HepG2 (cell line): ENCODE data around the gene GSDME. TPM values are rescaled to one million over a fixed set of nuclear protein-coding genes. Genes with fewer than 3 reads are reported as not detected.

Source experiments
- ARNT2 ChIP-seq: sonication (generic); formaldehyde crosslinking; IDR thresholded peaks from 2 replicates; pipeline ENCODE4 v1.8.0; 2022; ENCODE audit warnings: mild to moderate bottlenecking, low read depth, missing genetic modification reagents, moderate library complexity
- CHD4 ChIP-seq: fragments of 200-600 bp; sonication (generic); IDR thresholded peaks from 2 replicates; pipeline ENCODE4 v1.7.0; 2017; ENCODE audit warnings: mild to moderate bottlenecking, low read length, borderline replicate concordance
- FOXA1 ChIP-seq, 2 experiments: fragments of 450-650 bp in 1 of 2; sonication (generic) in 1 of 2; formaldehyde crosslinking in 1 of 2; IDR thresholded peaks; 2 replicates each; pipeline versions ENCODE4 v1.4.0 to v1.6.1; 2016 to 2020; ENCODE audit warnings: missing genetic modification reagents in 1 of 2
- GZF1 ChIP-seq: sonication (generic); formaldehyde crosslinking; IDR thresholded peaks from 2 replicates; pipeline ENCODE4 v1.5.1; 2020; ENCODE audit warnings: mild to moderate bottlenecking, missing genetic modification reagents
- HCFC1 ChIP-seq: fragments of 150-350 bp; IDR thresholded peaks from 2 replicates; pipeline ENCODE4 v1.6.1; 2014; ENCODE audit warnings: low read depth, low read length
- ISL2 ChIP-seq: sonication (generic); formaldehyde crosslinking; IDR thresholded peaks from 2 replicates; pipeline ENCODE4 v1.5.0; 2020; ENCODE audit warnings: missing genetic modification reagents
- KLF9 ChIP-seq: IDR thresholded peaks from 2 replicates; pipeline ENCODE4 v1.6.1; 2016; ENCODE audit warnings: low read depth
- MIXL1 ChIP-seq: IDR thresholded peaks from 2 replicates; pipeline ENCODE4 v1.6.1; 2016
- POLR2AphosphoS2 ChIP-seq: IDR thresholded peaks from 2 replicates; pipeline ENCODE4 v1.6.1; 2011; ENCODE audit warnings: low read depth, low read length, improper control_type of control experiment
- PRDM4 ChIP-seq: sonication (generic); formaldehyde crosslinking; IDR thresholded peaks from 2 replicates; pipeline ENCODE4 v1.9.0; 2021; ENCODE audit warnings: missing genetic modification reagents, borderline replicate concordance
- RFXANK ChIP-seq: IDR thresholded peaks from 2 replicates; pipeline ENCODE4 v1.6.1; 2016
- STAT5B ChIP-seq: sonication (generic); formaldehyde crosslinking; IDR thresholded peaks from 2 replicates; pipeline ENCODE4 v1.4.0; 2020; ENCODE audit warnings: missing genetic modification reagents
- TERF1 ChIP-seq: sonication (generic); formaldehyde crosslinking; IDR thresholded peaks from 2 replicates; pipeline ENCODE4 v1.8.0; 2022; ENCODE audit warnings: mild to moderate bottlenecking, missing genetic modification reagents, moderate library complexity
- ZBTB49 ChIP-seq: sonication (generic); formaldehyde crosslinking; IDR thresholded peaks from 2 replicates; pipeline ENCODE4 v1.4.0; 2020; ENCODE audit warnings: missing genetic modification reagents, borderline replicate concordance
- ZNF276 ChIP-seq: sonication (generic); formaldehyde crosslinking; IDR thresholded peaks from 2 replicates; pipeline ENCODE4 v1.4.0; 2020; ENCODE audit warnings: mild to moderate bottlenecking, low read depth, missing genetic modification reagents
- ZNF292 ChIP-seq: sonication (generic); formaldehyde crosslinking; IDR thresholded peaks from 2 replicates; pipeline ENCODE4 v1.8.1; 2022; ENCODE audit warnings: mild to moderate bottlenecking, low read depth, missing genetic modification reagents, borderline replicate concordance
- ZNF367 ChIP-seq: sonication (generic); formaldehyde crosslinking; IDR thresholded peaks from 2 replicates; pipeline ENCODE4 v1.4.0; 2020; ENCODE audit warnings: missing genetic modification reagents, borderline replicate concordance
- ZNF530 ChIP-seq: sonication (generic); formaldehyde crosslinking; IDR thresholded peaks from 2 replicates; pipeline ENCODE4 v1.5.0; 2020; ENCODE audit warnings: low read depth, mild to moderate bottlenecking, missing genetic modification reagents
- ZNF576 ChIP-seq: sonication (generic); formaldehyde crosslinking; IDR thresholded peaks from 2 replicates; pipeline ENCODE4 v1.4.0; 2020; ENCODE audit warnings: mild to moderate bottlenecking, missing genetic modification reagents
- ZNF784 ChIP-seq: sonication (generic); formaldehyde crosslinking; IDR thresholded peaks from 2 replicates; pipeline ENCODE4 v1.5.1; 2020; ENCODE audit warnings: missing genetic modification reagents, mild to moderate bottlenecking, borderline replicate concordance
- polyA plus RNA-seq, 8 experiments: library from polyadenylated mRNA; depleted of rRNA in 3 of 8; stranded (reverse) in 7 of 8; unstranded in 1 of 8; fragments of >200 nt; fragmentation: Illumina TruSeq in 4 of 8; extraction: Trizol in 4 of 8; gene quantifications; 2 replicates each; pipeline versions ENCODE4 v1.2.1 to v1.2.3, GENCODE V29; 2011 to 2016; ENCODE audit warnings: low read depth in 4 of 8, missing spikeins in 1 of 8, mixed read lengths in 1 of 8; ENCODE audit not compliant: insufficient read depth in 1 of 8
- total RNA-seq, 5 experiments: library from RNA; depleted of rRNA; stranded (reverse); fragments of >200 nt; fragmentation: Illumina TruSeq; extraction: Trizol; gene quantifications; 2 replicates each; pipeline ENCODE4 v1.2.3, GENCODE V29; 2016; ENCODE audit warnings: low read depth in 1 of 5

Gene GSDME
- total and polyA plus RNA-seq, 2 of the 13 experiments (the other 11 are each of a cell fraction or from before 2014, with no cell fraction given), result 19.2 to 28.2 TPM

GRCh38 chr7:24757353-24758275 lies at the start of gene GSDME (continued):
- TF ChIP-seq HCFC1 (no peak), TERF1 (CRISPR knock-in tag) (no peak), PRDM4 (no peak), GZF1 (CRISPR knock-in tag) (no peak), RFXANK (CRISPR knock-in tag) (no peak), ZNF576 (CRISPR knock-in tag) (no peak), ZNF530 (no peak), MIXL1 (no peak), ISL2 (CRISPR knock-in tag) (peak; percentile 19; the same call in 1 of the 2 replicates), ZNF367 (CRISPR knock-in tag) (no peak), ZBTB49 (CRISPR knock-in tag) (no peak), KLF9 (CRISPR knock-in tag) (no peak), ZNF276 (CRISPR knock-in tag) (no peak), STAT5B (CRISPR knock-in tag) (no peak), FOXA1 (IDR thresholded peaks at IDR 0.05) (no peak), FOXA1 (CRISPR knock-in tag; IDR thresholded peaks at IDR 0.05) (no peak), POLR2AphosphoS2 (no peak), CHD4 (no peak), ARNT2 (no peak), ZNF784 (no peak; the same call in 1 of the 2 replicates), ZNF292 (CRISPR knock-in tag) (no peak)
